DMS 273 (cell line): Measurements from ENCODE around the gene MYBPC1.
A peak's percentile ranks its signal among the peaks of the same experiment; 100 is the strongest.

ENCODE experiments used
- DNase-seq: peaks from one replicate; lab custom pipeline; 2025; ENCODE audit not compliant: unreplicated experiment; lab: John Stamatoyannopoulos, UW

The MYBPC1 gene

DNA sequence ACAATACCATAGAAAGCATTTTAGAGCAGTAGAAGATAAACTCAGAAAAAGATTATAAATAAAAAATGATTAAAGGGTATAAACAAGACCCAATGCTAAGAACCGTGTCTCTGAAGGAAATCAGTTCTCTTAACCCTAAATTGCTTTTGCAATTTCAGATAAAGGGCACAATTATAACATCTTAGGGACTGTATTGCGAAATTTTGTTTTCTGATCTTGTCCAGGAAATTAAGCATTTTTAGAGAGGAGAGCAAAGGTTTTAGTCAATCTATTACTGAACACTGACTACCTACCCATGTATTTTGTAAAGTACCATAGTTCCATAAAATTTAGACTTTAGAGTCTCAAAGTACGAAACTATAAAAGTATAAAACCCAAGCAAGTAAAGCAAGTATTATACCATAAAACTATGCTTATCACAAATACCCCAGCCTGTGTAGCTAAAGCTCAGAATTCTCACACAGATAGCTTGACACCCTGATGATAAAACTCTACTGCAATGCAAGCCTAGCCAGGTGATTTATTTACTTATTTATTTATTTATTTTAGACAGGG lies 95.8 kb downstream of the MYBPC1 start:
- DNase-seq: no peak

DNA sequence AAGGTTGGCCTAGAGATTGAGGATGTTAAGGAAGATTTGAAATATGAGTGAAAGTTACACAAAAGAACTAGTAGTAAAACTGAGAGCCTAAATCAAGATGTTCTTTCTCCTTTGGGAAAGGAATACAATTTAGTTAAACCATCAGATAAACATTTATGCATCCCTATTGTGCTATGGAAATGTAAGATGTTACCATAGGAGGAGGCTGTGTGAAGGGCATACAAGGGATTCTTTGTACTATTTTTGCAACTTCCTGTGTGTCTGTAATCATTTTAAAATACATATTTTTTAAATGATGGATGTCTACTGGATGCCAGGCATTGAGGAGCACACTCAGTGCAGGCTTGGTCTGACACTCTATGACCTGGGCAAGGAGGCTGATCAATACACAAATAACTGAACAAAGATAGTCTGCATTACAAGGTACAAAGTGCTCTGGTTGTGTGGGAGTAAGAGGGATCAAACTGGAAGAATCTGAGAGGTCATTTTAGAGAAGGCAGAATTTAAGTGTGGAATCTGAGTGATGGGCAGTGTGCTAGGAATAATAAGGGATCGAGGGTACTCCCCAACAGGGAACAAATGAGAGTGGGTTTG lies 96.8 kb downstream of the MYBPC1 start:
- DNase-seq: no peak

DNA sequence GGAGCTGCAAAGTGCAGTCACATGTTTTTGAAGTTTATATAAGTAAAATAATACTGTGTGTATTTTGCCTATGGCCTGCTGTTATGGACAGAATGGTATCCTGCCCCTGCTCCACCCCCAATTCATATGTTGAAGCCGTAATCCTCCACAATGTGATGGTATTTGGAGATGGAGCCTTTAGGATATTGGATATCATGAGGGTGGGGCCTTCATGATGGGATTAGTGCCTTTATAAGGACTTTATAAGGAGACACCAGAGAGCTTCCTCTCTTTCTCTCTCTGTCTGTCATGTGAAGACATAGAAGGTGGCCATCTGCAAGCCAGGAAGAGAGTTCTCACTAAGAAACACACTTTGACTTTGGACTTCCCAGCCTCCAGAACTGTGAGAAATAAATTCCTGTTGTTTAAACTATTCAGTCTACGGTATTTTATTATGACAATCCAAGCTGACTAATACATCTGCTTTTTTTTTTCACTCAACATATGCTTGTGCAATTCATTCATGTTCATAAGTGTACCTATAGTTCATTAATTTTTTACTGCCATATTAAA lies 99.6 kb downstream of the MYBPC1 start:
- DNase-seq: no peak

DNA sequence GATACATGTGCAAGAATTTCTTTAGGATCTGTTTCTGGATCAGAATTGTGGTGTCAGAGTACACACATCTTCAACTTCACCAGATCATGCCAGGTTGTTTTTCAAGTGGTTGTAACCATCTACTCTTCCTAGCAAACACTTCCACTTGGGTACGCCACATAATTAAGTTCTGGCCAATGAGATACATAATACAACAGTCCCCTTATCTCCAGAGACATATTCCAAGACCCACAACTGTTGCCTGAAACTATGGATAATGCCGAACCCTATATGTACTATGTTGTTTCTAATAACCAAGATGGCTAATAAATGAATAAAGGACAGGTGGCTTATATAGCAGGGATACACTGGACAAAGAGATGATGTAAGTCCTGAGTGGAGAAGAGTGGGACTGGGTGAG lies 100.2 kb downstream of the MYBPC1 start:
- no peak for DNase-seq

DNA sequence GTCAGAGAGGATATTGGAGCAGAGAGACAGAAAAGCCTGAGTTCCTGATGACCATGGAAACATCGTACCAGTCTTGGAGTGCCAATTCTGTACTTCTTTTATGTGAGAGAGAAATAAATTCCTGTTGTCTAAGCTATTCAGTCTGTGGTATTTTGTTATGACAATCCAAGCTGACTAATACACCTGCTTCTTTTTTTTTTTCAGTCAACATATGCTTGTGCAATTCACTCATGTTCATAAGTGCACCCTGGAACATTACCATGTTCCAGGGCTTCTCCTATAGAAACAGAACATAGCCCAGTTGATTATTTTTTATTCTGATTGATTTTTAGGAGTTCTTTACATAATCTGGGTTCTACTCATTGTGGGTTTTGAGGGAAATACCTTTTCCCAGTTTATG lies 100.9 kb downstream of the MYBPC1 start:
- no peak for DNase-seq

DNA sequence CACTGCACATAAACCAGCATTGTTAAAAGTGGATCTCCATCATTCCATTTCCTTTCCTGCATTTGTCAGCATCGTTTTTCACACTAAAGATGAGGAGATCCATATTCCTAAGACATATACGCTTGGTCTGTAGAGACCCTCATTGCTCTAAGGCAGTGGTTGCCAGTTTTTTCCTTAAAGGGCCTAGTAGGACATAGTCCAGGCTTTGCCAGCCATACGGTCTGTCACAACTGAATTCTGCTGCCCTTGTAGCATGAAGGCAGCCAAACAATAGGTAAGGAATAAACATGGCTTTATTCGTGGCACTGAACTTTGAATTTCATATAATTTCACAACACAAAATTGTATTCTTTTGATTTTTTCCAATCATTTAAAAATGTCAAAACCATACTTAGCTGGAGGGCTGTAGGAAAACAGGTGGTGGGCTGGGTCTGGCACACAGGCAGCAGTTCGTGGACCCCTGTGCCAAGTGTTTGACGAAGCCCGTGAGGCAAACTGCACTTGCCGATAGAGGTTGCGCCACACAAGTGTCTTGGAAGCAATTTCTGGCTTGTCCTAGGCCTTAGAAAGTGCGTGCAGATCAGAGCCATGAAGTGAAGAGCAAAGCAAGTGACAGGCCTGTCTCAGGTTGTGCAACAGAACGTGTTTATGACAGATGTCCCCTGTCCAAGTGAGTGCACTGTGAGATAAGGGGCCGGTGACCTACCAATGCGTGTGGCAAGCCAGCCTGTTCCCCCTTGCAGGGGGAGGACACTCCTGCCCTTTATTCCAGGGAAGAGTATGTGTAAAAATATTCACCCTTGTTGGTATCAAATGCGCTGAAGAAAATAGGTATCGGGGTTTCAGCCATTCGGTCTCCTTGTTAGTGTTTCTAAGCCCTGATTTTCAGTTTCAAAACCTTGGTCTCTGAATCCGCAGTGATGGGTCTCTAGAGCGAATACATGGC lies 101.8 kb downstream of the MYBPC1 start:
- DNase-seq: peak; percentile 35

DNA sequence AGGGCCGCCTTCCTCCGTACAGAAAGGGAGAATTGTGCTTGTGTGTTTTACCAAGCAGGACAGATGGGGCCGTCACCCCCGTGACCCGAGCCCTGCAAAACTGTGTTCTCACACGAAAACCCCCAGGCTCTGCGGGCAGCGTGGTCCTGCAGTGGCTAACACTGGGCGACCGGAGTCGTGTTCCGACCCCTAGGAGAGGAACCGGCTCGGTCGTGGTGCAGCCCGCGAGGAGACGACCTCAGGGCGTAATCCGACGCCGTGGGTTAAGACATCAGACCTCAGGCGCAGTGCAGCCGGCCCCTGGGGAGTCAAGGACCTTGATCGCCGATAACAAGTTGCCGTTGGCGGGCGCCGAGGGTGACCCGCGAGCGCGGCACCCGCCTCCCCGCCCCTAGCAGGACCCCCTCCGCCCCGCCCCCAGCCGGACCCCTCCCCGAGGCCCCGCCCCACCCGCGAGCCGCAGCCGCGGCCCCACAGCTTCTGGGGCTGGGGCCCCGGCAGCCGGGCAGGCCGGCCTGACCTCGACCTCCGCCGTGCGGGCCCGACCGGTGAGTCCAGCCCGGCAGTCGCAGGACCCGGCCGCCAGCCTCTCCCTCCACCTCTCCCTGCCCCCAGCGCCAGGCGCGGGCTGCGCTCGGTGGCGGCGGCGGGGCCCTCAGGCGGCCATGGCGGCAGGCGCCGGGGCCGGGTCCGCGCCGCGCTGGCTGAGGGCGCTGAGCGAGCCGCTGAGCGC lies 102.6 kb downstream of the MYBPC1 start, which contains the start of gene CHPT1:
Gene CHPT1, plus strand, starts transcription at position 444 of the 733 bp plus-strand sequence. Its CDS starts 222 bp downstream, at position 666.
- peak; percentile 74 for DNase-seq

DNA sequence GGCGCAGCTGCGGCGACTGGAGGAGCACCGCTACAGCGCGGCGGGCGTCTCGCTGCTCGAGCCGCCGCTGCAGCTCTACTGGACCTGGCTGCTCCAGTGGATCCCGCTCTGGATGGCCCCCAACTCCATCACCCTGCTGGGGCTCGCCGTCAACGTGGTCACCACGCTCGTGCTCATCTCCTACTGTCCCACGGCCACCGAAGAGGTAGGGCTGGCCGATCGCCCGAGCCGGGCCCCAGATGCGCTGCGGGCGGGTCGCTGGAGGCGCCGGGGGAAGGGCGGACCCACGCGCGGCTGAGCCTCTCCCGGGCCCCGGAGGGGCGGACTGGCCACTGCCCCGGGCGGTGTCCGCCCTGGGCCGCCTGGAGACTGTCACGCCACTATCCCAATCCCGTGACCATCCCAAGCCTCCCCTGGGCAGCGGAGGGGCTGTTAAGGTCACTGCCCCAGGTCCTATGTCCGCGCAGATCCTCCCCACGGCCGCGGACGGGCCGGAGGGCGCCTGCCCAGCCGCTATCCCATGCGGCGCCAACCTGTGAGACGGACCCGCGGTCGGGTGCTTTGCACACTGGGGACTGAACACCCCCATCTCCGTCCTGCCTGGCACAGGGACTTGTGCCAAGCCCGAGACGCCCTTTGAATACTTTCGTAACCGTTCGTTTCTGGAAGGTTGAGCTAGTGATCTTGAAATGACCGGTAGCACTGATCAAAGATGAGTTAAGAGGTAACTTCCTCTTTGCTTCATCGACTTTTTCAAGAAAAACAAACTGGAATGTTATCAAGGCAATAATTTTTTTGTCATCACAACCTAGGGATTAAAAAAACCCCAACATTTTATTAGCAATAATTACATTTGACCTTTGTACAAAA lies 103.4 kb downstream of the MYBPC1 start:
- DNase-seq: peak; percentile 44

DNA sequence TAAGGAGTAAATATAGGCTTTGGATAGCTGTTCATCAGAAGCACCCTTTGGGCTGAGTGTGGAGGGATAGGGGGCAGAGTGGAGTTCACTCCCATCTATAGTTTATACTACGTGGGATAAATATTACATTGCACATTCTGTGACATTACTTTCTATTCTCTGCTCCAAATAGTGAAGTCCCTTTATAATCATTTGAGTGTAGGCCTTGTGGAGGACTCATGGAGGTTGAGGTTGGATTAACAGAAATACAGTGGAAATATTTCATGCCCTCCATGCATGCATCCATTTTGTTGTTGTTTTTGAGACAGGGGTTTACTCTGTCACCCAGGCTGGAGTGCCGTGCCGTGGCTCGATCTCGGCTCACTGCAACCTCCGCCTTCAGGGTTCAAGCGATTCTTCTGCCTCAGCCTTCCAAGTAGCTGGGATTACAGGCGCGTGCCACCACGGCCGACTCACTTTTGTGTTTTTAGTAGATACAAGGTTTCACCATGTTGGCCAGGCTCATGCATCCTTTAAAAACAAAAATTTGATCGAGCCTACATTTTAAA lies 104.1 kb downstream of the MYBPC1 start:
- peak; percentile 33 for DNase-seq

DNA sequence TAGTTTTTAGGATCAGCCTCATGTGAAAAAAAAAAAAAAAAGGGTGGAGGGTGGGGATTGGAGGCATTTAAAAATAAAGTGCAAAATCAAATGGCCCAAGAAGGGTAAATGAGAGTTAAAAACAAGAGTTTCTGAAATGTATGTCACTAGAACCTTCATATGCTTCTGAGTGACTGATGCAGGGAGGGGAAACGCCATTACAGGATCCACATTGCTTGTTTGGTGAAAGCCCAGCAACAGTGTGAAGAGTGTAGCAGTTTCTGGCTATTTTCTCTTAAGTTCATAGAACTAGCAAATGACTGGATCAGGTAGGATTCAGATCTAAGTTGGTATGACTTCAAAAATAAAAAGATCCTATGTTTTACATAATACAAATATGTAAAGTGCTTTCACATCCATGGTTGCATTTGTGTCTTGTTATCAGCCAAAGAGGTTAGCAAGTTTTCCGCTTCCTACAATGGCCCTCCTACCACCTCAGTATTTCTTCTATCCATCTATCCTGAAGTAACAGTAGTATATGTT lies 105.6 kb downstream of the MYBPC1 start:
- DNase-seq: no peak

DNA sequence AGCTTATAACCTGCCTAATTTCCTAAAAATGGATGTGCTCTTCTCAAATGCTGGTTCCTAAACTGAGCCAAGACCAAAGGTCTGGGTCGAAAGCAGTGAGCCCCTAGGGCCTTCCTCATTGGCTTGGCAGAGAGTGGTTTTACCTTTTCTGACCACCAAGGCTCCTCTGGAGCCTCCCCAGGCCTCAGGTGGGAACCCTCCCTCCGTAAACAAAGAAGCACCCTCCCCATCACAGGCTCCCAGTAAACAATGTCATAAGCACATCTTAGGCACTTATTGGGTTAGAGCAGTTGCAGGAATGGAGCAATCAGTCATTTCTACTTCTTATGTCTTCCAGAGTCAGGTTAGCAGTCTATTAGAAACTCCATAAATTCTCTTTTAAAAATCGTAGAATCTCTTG lies 108.7 kb downstream of the MYBPC1 start:
- no peak for DNase-seq

DNA sequence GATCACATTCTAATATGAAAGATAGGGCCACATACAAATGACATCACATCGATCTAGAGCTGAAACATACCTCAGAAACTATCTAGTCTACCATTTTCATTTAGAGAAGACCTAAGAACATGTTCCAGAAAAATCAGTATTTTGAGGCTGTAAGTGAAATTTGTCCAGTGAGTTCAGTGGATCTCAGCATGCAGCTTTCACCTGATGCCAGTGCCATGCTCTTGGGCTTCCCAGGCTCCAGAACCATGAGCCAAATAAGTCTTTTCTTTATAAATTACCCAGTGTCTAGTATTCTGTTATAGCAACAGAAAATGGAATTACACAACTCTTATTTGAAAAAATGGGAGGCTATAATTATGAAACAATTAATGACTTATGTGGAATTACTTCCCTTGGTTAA lies 111.6 kb downstream of the MYBPC1 start:
- DNase-seq: no peak

DNA sequence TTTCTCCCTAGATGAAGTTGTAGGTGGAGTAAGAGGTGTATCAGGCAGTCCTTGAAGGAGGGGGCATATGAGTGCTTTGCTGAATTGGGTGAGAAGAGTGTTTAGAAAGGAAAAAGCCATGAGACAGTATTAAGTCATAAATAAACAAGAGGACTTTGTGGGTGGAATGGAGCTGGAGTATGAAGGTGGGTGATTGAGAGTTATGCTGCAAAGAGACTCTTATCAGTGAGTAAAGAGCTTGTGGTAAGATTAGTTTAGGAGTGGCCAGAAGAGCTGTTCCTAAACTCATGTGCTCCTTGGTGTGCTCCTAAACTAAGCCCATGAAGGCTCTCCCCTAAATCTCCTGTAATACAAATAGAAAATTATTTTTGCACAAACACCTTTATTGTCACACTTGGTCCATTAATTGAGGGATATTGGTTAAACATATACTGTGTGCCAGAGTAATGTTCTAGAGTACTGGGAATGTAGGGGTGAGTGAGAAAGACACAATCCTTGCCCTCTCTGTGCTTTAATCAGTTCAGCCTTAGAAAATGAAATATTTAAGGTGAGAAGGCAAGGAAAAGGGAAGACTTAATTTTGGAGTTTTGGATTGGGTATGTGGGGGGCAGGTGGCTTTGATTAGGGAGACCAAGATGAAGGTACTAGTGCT lies 112.5 kb downstream of the MYBPC1 start:
- DNase-seq: no peak

DNA sequence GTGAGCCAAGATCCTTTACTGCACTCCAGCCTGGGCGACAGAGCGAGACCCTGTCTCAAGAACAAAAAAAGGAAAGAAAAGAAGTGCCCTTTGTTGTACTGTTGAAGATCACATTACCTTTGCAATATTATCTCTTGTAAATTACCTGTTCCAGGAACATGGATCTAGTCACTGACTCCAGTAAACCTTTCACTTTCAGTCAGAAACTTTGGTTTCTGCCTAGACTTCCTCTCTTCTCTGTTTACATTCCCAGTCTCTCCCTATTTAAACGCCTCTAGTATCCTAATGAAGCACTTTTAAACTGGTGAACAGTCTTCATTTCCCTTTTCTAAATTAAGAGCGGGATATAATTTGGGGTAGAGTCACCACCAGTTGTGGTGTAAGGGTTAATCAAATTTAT lies 115.5 kb downstream of the MYBPC1 start:
- no peak for DNase-seq

DNA sequence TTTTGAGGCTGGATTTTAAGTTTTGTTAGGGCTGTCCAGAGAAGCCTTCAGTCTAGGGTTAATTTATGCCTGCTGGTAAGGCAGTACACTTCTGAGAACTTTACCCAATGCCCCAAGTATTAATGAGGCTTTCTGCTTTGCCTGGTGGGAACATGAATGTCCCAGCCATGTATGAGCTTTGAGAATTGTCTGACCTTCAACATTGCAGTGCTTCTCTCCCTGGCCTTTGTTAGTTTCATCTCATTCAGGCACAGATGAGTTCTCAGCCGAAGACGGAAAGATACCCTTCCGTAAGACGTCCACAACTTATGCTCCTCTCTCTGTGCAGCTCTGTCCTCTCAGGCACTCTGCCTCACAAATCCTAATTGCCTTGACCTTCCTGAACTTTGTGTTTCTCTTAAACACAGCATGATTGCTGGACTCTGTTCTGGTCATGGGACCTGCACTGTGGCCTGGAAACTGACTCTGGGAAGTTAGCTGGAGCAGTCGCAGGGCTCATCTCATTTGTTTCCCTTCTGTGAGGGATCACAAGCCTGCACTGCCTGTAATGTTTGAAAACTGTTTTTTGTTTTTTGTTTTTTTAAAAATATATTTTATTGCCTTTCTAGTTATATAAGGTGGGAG lies 118.4 kb downstream of the MYBPC1 start:
- DNase-seq: no peak

DNA sequence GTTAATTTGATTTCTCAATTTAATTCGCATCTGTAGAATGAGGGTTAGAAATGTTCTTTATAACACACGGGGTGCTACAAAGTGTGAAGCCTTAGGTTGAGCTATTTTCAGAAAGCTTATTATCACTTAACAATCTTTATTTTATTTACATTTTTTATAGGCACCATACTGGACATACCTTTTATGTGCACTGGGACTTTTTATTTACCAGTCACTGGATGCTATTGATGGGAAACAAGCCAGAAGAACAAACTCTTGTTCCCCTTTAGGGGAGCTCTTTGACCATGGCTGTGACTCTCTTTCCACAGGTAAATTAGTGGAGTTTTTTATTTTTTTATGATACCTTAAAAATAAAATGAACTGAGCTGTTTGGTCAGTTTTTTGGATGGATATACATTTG lies 119.2 kb downstream of the MYBPC1 start:
- no peak for DNase-seq

DNA sequence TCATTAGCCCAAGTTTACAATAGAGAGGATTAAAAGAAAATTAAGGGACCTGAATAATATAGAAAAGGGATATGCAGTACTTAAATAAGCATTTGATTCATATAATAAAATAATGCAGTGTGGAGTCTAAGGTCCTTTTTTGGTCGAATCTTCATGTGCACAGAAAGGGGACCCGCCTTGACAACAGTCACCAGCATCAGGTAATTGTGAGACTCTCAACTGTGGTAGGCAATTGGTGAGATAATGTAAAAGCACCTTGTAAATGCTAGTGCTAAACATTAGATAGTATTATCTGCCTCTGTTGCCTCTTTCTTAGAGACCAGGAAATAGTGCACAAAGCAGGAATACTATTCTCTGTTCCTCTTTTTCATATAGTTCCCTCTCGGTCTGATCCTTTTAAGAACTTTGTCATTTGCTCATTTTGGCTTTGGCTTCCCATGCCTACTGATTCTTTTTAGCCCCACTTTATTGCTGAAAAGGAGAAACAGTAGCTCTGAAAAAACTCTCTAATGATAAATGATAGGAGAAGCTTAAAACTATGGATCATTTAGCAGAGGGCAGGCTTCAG lies 120.2 kb downstream of the MYBPC1 start:
- DNase-seq: no peak

DNA sequence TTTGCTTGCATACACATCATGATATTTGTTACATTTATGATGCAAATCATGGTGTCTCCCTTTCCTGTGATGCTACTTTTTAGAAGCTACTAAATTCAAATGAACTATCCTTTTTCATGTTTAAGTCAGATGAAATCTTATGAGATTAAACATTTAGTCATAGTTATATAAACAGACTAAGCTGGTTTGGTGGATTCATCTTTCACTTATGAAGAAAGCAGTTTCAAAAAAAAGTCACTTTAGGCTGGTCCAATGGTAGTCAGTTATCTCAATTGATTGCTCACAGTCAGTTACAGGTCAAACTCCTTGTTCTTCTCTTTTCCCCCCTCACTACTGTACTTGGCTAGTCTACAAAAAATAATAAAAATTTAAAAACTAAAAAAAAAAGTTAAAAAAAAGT lies 124.8 kb downstream of the MYBPC1 start:
- no peak for DNase-seq
